HG03066 (cell line): Measurements from ENCODE around the gene PHF14.
"Not testable (repeated sequence)": the region's sequence is repeated elsewhere in the genome, so short reads cannot be mapped to it uniquely, and the experiment has no call there.

ENCODE experiments used
- ATAC-seq: cut with Tn5 transposase; IDR thresholded peaks from one replicate; pipeline ENCODE4 v1.9.1; 2021; ENCODE audit warnings: low read depth; ENCODE audit not compliant: unreplicated experiment

The PHF14 gene

DNA sequence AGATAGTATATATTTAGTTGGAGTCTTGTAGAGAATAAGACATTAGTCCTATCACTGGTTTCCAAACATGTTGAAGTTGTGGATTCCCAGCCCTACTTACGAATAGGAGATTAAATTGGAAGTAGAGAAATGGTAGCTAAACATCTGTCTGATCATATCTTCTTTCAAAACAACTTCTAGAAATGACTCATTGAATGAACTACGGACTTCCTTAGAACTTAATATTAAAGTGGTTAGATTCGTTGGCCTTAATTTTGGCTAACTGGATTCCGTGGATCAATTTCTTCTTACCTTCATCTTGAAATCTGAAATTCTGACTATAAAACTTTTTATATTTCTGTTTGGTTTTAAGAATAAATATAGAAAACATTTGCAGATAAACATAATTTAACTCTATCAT is 3.4 kb downstream of the PHF14 start:
- ATAC-seq: no peak

DNA sequence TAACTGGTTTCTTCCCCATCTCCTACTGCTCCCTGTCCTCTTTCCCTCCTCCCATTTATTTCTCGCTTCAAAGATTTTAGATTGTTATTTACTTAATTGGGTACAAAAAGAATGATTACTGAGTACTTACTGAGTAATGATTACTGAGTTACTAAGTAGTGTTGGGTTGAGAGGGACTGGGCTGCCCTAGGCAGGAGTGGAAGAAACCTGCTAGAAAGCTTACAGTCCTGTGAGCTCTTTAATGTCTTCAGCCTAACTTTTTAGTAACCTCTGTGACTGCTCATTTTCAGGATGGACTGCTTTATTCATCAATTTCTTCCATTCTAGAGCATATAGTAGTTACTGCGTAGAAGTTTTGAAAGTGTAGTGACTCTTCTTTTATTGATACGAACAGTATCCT is 7.6 kb downstream of the PHF14 start:
- ATAC-seq: no peak

DNA sequence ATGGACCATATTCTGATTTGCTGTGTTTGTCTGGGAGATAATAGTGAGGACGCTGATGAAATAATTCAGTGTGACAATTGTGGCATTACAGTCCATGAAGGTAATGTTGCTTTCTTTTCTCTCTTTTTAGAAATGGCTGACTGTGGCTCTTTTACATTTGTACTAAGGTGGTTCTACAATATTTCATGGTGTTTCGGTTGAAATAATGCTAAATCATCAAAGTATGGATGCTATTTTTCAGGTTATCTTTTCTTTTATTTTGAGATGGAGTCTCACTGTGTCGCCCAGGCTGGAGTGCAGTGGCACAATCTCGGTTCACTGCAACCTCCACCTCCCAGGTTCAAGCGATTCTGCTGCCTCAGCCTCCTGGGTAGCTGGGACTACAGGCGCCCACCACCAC is 17.1 kb downstream of the PHF14 start:
- ATAC-seq: not testable (repeated sequence)

DNA sequence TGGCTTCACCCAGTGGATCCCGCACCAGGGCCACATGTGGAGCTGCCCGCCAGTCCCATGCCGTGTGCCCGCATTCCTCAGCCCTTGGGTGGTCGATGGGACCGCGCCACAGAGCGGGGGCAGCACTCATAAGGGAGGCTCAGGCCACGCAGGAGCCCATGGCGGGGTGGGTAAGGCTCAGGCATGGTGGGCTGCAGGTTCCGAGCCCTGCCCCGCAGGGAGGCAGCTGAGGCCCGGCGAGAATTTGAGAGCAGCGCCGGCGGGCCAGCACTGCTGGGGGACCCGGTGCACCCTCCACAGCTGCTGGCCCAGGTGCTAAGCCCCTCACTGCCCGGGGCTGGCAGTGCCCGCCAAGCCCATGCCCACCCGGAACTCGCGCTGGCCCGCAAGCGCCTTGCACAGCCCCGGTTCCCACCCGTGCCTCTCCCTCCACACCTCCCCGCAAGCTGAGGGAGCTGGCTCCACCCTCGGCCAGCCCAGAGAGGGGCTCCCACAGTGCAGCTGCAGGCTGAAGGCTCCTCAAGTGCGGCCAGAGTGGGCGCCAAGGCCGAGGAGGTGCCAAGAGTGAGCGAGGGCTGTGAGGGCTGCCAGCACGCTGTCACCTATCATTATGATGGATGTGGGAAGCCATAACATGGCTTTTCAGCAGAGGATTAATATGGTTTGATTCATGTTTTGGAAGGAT is 22.0 kb downstream of the PHF14 start:
- not testable (repeated sequence) for ATAC-seq

DNA sequence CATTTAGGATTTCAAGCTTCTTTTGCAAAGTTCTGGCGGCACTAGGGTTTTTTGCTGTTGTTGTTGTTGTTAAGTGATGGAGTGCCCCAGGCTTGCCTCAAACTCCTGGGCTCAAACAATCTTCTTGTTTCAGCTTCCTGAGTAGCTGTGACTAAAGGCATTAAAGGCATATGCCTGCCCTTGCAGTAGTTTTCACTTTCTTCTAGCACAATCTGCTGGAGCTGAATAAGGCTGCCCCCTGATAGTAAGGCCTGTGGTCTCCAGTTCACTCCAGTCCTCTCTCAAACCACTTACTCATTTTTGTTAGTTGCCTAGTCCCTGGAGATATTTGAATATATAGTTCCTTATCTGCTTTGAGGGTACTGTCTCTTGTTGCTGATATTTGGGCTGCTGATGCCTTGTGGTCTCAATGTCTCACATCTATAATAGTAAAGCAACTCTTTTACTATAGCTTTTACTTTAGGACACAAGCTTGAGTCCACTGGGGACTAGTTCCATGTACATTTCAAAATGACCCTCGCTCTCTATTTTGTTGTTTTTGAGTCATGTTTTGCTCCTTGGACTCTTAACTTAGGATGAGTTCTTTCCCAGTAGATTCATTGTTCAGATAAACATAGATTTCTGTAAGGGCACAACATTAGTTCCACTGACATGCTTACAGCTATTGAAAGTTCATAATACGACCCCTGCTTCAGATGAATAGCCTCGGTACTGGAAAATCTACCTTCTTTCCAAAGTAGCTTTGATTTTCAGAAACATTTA is 25.5 kb downstream of the PHF14 start:
- no peak for ATAC-seq

DNA sequence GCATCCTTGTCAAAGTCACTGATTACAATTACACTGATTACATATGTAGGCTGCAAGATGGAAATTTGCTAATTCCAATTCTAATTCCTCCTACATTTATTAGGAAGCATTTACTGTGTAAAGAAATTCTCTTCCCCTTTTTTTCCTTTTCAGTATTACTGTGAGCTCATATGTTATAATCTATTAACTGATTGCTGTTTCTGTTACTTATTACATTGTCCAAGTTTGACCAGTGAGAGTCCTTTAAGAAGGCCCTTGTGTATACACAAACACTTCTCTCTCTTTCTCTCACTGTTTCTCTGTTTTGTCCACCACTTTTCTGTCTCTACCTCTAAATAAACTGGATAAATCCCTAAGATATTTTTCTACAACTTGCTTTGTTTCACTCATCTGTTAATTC is 31.5 kb downstream of the PHF14 start:
- no peak for ATAC-seq

DNA sequence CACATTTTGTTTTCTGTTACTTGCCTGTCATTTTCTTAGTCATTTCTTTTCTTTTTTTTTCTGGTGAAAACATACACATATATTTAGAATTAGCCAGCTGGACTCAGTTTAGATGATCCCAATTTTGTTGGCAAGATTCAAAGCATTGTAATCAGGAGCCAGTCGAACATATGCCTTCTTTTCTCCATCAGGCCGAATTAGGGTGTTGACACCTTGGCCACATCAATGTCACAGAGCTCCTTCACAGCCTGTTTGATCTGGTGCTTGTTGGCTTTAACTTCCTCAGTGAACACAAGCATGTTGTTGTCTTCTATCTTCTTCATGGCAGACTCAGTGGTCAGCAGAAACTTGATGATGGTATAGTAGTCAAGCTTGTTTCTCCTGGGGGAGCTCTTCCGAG is 32.6 kb downstream of the PHF14 start:
- no peak for ATAC-seq

DNA sequence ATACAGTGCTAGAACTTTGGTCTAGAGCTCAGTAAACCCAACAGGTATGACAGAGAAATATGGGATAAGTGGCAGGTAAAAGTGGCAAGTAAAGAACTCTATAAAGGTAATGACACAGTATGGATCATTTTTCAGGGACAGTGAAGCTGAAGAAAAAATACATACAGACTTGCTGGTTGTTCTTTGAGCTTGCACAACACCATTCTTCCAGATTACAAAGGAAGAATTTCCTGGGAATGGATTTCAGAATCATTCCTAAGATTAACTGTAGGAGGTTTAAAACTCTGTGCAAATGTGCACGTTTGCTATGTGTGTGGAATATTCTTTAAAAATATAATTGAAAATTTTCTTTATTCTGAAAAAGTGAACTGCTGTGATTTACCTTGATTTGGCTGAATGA is 36.0 kb downstream of the PHF14 start:
- ATAC-seq: no peak

DNA sequence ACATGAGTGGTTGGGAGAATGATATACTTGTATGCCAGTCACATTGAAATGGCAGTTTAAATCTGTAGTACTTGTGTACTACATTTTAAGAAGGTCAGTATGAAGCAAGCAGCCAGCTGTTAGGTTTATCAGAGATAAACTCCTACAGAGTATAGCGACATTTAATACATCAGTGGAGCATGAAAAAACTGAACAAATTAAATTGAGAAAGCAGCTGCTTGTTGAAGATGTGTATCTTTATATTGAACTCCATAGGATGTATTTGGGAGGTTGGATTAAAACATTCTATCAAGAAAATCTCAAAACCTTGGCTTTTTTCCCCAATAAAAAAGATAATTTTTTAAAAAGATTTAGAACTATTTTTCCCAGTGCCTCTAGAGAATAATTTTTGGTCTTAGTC is 47.8 kb downstream of the PHF14 start:
- no peak for ATAC-seq

DNA sequence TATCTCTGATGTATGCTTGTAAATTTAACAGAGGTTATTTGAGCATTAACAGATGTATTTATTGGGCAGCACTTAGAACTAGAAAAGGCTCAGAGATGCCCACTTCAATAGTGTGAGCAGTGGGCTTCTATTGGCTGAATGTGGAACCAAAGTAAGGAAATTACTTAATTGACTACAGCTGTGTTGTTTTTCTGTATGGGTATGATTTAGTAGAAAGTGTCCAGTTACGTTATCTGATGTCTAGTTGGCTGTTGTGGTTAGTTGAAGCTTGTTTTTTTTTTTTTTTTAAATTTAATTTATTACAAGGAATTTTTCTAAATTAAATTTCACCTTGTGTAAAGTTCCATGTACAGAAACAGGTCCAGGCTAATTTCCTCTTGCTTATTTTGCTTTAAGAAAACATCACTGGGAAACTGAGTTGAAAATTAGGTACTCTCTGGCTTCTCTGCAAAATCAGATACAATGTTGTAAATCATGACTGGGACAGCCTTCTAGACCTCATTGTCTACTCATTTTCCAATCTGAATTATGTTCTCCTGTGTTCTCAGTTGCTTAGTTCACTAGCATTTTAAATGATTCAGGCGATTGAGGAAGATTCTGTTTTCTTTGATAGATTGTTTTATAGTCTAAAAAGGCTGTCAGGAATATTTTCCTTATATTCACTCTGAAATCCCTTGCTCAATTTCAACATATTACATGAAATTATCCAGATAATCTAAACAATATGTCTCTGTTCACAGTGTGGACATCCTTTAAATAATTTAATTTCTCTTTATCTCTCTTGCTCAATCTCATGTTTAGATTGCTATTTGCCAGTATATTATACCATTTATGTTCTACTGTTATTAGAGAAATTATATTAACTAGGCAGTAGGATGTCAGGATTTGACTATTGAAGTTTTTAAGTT is 53.0 kb downstream of the PHF14 start:
- ATAC-seq: no peak

DNA sequence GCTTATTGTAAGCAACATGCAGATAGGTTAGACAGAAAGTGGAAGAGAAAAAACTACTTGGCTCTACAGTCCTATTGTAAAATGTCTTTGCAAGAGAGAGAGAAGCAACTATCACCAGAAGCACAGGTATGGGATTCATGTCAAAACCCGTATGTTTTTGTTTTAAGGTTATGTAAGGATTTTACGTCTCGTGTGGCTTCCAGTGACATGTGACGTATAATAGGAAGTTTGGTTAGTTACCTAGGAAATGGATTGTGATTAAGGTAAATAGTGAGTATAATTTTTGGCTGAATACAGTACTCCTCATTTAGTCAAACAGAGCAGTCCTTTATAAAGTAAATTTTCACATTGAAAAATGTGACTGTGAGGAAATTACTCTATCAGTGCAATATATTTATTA is 62.0 kb downstream of the PHF14 start:
- ATAC-seq: no peak

DNA sequence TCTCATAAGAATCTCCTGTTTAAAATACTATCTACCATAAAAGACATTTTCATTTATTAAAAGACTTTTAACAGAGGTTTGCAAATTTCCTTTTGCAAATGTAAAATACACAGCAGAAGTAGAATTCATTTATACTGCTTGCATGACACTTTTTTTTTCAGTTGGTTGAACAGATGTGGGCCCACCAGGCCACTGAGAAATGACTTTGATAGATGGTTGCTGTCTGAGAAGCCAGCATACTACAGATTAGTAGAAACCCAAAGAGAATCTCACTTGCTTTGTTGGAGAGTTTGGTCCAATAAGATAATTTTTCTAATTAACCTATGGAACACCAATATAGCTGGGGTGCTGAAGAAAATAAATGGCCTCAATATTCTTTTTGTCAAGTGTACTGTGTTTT is 66.3 kb downstream of the PHF14 start:
- no peak for ATAC-seq

DNA sequence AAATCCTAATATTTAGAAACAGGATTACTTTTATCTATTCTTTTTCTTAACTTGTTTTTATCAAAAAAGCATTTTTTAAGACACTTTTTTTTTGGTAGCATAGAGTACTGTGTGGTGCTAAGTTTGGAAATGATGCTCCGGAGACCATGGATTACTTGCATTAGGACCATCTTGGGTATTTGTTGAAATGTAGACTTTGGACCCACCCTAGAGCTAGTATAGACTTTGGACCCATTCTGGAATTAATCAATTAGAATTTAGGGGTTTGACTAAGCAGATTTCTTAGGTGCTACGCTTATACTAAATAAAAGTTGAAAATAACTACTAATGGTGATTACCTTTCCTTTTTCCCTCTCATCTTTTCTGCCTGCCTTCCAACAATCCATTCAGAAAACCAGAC is 80.4 kb downstream of the PHF14 start:
- no peak for ATAC-seq

DNA sequence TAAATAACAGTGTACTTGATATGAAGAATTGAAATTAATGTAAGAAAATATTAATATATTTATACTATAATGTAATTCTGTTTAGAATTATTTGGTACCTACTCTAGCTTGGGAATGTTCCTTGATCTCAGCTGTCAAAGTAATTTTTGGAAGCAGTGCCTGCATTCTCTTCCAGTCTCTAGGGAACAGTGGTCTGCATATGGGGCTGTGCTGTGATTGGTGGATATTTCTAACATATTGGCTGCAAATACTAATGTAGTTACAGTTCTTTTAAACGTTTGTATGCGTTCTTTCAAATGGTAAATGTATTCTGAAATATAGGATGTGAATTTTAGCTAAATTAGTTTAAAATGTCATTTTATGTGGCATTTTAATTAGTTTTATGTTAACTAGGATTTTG is 87.2 kb downstream of the PHF14 start:
- no peak for ATAC-seq

DNA sequence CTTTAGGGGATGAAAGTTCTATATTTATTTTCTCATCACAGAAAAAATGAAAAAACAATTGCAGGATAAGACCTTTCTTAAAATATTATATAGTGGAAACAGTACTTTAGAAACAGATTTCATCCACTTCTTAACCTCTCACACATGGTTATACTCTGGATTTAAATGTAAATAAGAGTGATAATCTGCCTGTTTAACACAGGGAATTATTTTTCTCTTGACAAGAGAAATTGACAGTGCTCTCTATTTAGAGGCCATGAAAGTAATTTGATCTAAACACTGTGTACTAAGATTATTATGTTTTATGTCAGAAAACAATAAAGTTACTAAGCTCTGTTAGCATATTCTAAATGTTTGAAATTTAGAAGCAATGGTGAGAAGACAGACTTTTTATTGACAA is 88.4 kb downstream of the PHF14 start:
- ATAC-seq: no peak

DNA sequence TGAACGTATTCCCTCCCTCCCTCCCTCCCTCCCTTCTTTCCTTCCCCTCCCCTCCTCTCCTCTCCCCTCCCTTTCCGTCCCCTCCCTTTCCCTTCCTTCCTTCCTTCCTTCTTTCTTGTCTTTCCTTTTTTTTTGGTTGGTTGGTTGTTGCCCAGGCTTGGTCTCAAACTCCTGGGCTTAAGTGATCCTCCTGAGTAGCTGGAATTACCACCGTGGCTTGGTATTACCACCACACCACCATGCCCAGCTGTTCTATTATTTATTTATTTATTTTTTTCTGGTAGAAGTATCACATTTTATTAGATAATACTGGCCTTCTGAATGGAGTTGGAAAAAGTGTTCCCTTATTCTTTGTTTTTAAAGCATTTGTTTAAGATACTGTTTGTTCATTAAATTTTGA is 95.9 kb downstream of the PHF14 start:
- no peak for ATAC-seq

DNA sequence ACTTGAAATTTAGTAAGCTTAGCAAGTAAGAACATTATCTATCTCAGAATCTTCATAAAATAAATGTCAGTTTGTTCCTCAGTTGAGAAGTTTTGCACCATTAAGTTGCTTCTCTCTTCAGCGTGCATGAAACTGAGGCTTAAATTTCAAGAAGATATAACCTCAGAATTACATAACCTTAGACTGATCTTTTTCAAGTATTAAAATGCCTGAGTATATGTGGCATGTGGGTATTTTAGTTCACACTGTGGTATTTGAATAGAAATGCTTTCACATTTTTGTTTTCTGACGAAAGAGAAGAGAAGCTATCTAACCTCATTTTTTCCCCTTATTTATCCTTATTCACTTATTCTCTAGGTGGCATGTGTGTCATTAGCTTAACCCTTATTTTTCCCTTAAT is 104.1 kb downstream of the PHF14 start:
- ATAC-seq: no peak

DNA sequence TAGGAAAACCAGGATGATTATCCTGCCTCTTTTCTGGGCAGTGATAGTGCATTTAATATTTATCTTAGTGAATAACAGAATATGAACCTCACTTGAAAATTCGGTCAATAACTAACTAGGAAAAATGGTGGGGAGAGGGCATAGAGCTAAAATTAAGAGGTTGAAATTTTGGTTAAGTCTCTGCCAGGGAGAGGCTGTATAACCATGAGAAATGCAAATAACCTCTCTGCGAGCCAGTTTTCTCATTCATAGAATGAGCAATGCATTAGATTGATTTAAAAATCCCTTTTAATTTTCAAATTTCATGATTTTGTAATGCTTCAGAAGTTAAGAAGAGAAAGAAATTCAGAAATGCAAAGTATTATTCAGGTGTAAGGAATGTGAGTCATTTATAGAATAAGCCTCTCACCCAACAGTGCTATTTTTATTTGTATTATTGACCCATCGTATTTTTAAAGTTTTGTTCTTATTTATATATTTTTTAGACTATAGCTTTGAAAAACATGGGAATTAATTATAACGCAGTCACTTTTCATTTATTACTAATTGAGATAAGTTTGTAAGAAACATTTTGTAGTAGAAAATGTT is 104.7 kb downstream of the PHF14 start:
- no peak for ATAC-seq

DNA sequence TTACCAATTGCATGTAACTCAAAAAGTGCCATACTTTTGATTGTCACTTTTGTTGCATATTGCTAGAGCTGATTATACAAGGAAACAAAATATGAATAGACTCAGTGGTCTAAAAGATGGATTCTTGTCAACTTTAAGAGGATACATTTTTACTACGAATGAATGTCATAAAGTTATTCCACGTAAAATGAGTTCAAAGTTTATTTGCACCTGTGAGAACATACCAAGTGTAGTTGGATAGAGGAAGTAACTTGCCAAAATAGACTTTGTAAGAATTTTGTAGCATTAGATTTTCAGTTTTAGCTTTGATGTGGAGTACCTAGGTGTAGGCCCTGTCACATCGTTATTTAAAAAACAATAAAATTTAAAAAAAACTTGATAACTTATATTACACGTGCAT is 106.2 kb downstream of the PHF14 start:
- no peak for ATAC-seq

DNA sequence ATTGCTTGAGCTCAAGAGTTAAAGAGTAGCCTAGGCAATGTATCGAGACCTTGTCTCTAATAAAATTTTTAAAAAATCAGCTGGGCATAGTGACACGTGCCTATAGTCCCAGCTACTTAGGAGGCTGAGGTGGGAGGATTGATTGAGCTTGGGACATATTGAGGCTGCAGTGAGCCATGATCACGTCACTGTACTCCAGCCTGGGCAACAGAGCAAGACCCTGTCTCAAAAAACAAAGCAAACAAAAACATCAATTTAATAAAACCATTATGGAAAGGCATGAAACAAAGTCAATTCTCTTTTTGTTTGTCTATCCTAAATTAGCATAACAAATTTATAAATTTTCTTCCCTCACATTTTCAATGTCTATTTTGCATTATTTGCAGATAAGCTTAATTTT is 108.4 kb downstream of the PHF14 start:
- ATAC-seq: no peak
